Upper lobe of left lung (tissue), 6 donors: ENCODE measurements around the gene SCPEP1. TPM values are rescaled to one million over a fixed set of nuclear protein-coding genes. Genes with fewer than 3 reads are reported as not detected.

ENCODE experiments used
- ATAC-seq, 2 donors: fragments of 200-7000 bp; cut with Tn5 transposase; one replicate each; pipeline ENCODE4 v1.9.1; 2022; ENCODE audit warnings: mild to moderate bottlenecking in 2 of 2, moderate library complexity in 2 of 2; ENCODE audit not compliant: low FRiP score in 2 of 2
- DNase-seq, 2 donors: peaks; one replicate each; pipeline ENCODE4 v3.0.0-alpha.2; 2019 to 2020
- H3K27ac ChIP-seq, 4 donors: fragments of 200-600 bp; sonication (generic); one replicate each; pipeline ENCODE4 v1.5.1; 2016 to 2019
- H3K27me3 ChIP-seq, 4 donors: fragments of 200-600 bp; sonication (generic); one replicate each; pipeline ENCODE4 v1.5.1; 2017 to 2019
- H3K36me3 ChIP-seq, 4 donors: fragments of 200-600 bp; sonication (generic); one replicate each; pipeline ENCODE4 v1.5.1; 2016 to 2019
- H3K4me1 ChIP-seq, 4 donors: fragments of 200-600 bp; sonication (generic); one replicate each; pipeline ENCODE4 v1.5.1; 2018 to 2019
- H3K4me3 ChIP-seq, 4 donors: fragments of 200-600 bp; sonication (generic); one replicate each; pipeline ENCODE4 v1.5.1; 2017 to 2019; ENCODE audit warnings: mild to moderate bottlenecking in 2 of 4, moderate library complexity in 1 of 4
- H3K9me3 ChIP-seq, 4 donors: fragments of 200-600 bp; sonication (generic); one replicate each; pipeline ENCODE4 v1.5.1; 2018 to 2019
- EP300 ChIP-seq, 4 donors: sonication (generic); formaldehyde crosslinking; IDR thresholded peaks; one replicate each; pipeline ENCODE4 v1.5.1; 2017; ENCODE audit warnings: antibody characterized with exemption in 4 of 4, control low read depth in 2 of 4
- POLR2A ChIP-seq, 4 donors: fragments of 450-650 bp; IDR thresholded peaks; one replicate each; pipeline ENCODE4 v1.5.1; 2016 to 2017; ENCODE audit warnings: antibody characterized with exemption in 4 of 4, mild to moderate bottlenecking in 2 of 4
- POLR2AphosphoS5 ChIP-seq, 2 donors: sonication (generic); formaldehyde crosslinking; IDR thresholded peaks; one replicate each; pipeline ENCODE4 v1.5.1; 2017; ENCODE audit warnings: antibody characterized with exemption in 2 of 2
- WGBS, 2 donors: methylation state at CpG; one replicate each; pipeline ENCODE4 v1.1.5; 2017 to 2018; 5-methylcytosine and 5-hydroxymethylcytosine counted together
- total RNA-seq, 6 donors: library from RNA; depleted of rRNA in 4 of 6; stranded (reverse); fragments of >200 nt in 4 of 6; gene quantifications; one replicate each; pipeline versions ENCODE4 v1.1.0 to v1.2.1, GENCODE V29; 2016 to 2021
- TF ChIP-seq, protein P1 (sequence below), 6 experiments: fragments of 450-650 bp in 4 of 6; fragments of 200-600 bp in 2 of 6; sonication (generic) in 2 of 6; IDR thresholded peaks; one replicate each; pipeline ENCODE4 v1.5.1; 2016 to 2019; ENCODE audit warnings: antibody characterized with exemption in 6 of 6
- donor health status: DM: no; HTN: no; CAD: no; lungs with moderate emphysema.
- donor health status: DM: no; HTN: yes; CAD: no; lungs with severe emphysema.

SCPEP1 gene
- total RNA-seq, 6 donors from 2014 or later, result 96.4 to 172 (median 133) TPM

DNA sequence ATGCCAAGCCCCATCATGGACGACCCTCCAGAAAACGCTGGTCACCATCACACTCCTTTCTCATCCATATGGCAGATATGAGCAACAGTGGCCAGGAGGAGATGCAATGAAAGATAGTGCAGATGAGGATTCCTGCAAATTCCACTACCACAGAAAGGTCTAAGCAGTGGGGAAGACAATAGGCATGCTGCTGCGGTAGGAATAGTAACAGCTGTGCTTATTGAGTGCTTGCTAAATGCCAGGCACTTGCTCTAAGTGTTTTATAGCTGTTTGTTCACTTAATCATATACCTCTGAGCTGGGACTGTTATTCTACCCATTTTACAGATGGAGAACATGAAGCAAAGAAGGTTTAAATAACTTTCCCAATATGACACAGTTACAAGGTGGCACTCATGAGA, 60.6 kb downstream of the SCPEP1 start:
- DNase-seq (no peak), ATAC-seq (no peak)
- TF ChIP-seq POLR2A (IDR thresholded peaks at IDR 0.05) (no peak), EP300 (IDR thresholded peaks at IDR 0.05) (no peak), POLR2AphosphoS5 (IDR thresholded peaks at IDR 0.05) (no peak)
- TF ChIP-seq, protein P1, sequence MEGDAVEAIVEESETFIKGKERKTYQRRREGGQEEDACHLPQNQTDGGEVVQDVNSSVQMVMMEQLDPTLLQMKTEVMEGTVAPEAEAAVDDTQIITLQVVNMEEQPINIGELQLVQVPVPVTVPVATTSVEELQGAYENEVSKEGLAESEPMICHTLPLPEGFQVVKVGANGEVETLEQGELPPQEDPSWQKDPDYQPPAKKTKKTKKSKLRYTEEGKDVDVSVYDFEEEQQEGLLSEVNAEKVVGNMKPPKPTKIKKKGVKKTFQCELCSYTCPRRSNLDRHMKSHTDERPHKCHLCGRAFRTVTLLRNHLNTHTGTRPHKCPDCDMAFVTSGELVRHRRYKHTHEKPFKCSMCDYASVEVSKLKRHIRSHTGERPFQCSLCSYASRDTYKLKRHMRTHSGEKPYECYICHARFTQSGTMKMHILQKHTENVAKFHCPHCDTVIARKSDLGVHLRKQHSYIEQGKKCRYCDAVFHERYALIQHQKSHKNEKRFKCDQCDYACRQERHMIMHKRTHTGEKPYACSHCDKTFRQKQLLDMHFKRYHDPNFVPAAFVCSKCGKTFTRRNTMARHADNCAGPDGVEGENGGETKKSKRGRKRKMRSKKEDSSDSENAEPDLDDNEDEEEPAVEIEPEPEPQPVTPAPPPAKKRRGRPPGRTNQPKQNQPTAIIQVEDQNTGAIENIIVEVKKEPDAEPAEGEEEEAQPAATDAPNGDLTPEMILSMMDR (IDR thresholded peaks at IDR 0.05), result no peak
- Histone ChIP-seq H3K4me1 (peaks cover 0 to 26% (median 14%) of the 10 kb centered on the region in 4 donors), H3K27me3 (no peaks in the 10 kb centered on the region), H3K9me3 (no peaks in the 10 kb centered on the region), H3K36me3 (no peaks in the 10 kb centered on the region), H3K4me3 (no peak overlapping the region), H3K27ac (no peak overlapping the region)
- 58 to 67% methylated on average over 3 of the region's 3 CpGs for WGBS, 2 donors

DNA sequence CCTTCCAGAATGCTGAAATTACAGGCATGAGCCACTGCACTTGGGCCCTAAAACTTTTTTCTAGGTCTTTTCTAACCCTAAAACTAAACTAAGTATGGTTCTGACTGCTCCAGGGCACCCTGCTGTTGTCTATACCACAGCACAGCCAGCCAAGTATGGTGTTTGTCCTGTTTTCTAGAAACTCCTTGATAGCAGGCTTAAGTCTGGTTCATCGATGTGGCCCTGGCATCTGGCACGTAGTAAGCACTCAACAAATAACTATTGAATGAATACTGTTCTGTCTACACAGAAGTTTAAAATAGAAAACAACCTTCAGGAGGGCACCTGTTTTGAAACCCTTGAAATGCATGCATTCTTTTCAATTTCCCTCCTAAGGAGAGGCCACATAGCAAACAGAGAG, 62.6 kb downstream of the SCPEP1 start:
- WGBS, 2 donors, result 58 to 81% methylated on average over 2 of the region's 2 CpGs
- H3K4me1 ChIP-seq, result peaks cover 3 to 18% (median 10%) of the 10 kb centered on the region in 4 donors
- no peaks in the 10 kb centered on the region for H3K9me3 ChIP-seq
- H3K36me3 ChIP-seq, result no peaks in the 10 kb centered on the region
- H3K27me3 ChIP-seq, result no peaks in the 10 kb centered on the region
- no peak for ATAC-seq
- no peak for TF ChIP-seq POLR2AphosphoS5 (IDR thresholded peaks at IDR 0.05)
- TF ChIP-seq POLR2A (IDR thresholded peaks at IDR 0.05), result no peak
- no peak for TF ChIP-seq EP300 (IDR thresholded peaks at IDR 0.05)
- TF ChIP-seq, protein P1 (IDR thresholded peaks at IDR 0.05), result no peak
- no peak for DNase-seq
- no peak overlapping the region for H3K4me3 ChIP-seq
- H3K27ac ChIP-seq, result no peak overlapping the region

DNA sequence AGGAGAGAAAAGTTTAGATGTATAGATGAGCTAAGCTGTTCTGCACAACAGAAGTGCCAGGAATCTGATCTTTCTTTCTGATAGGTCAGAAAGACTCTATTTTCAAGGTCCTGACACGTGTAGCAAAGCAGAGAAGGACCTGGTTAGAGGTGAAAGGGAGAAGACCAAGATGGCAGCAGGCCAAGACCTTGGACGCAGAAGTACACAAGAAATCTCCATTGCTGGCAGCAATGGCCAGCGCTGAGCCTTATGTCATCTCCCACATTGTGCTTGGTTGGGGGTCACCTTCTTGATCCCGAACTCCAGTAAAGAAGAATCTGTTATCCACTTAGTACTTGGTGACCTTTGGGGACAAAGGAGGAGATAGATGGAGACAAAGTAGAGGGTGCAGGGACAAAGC, 65.3 kb downstream of the SCPEP1 start:
- 81 to 88% methylated on average over 4 of the region's 4 CpGs for WGBS, 2 donors
- H3K36me3 ChIP-seq, result no peaks in the 10 kb centered on the region

DNA sequence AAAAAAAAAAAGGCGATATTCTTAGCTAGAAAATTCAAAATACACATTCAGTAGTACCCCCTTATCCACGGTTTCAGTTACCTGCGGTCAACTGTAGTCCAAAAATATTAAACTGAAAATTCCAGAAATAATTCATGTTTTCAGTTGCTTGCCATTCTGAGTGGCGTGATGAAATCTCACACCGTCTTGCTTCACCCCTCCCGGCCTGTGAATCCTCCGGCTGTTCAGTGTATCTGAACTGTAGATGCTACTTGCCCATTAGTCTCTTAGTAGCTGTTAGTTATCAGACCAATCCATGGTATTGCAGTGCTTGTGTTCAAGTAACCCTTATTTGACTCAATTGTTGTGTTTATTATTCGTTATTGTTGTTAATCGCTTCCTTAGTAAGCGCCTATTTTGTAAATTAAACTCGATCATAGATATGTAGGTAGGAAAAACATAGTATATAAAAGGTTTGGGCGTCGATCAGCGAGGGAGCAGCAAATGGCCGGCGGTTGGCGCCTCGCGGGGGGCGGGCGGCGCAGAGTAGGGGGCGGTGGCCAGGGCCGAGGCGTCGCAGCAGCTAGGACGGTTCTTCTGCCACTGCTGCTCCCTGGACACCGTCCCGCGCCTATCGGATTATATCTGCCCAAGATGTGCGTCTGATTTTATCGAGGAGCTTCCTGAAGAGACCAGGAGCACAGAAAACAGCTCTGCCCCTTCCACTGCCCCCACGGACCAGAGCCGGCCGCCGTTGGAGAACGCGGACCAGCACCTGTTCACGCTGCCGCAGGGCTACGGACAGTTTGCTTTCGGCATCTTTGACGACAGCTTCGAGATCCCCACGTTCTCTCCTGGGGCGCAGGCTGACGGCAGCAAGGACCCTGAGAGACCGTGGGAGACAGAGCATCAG, 67.3 kb downstream of the SCPEP1 start:
- peak overlapping the region in 3 of 4 donors; percentile 27 to 43 (median 37) for H3K4me3 ChIP-seq
- peak overlapping the region in 1 of 4 donors; percentile 56 for H3K27ac ChIP-seq
- H3K27me3 ChIP-seq, result peaks cover 0 to 2% (median 0%) of the 10 kb centered on the region in 4 donors
- no peak for TF ChIP-seq POLR2A (IDR thresholded peaks at IDR 0.05)
- TF ChIP-seq, protein P1 (IDR thresholded peaks at IDR 0.05), result no peak
- no peak for TF ChIP-seq POLR2AphosphoS5 (IDR thresholded peaks at IDR 0.05)
- TF ChIP-seq EP300 (IDR thresholded peaks at IDR 0.05), result no peak
- ATAC-seq (peak; percentile 21 to 34), DNase-seq (peak in 1 of 2 donors; percentile 84)
- H3K9me3 ChIP-seq, result no peaks in the 10 kb centered on the region
- H3K36me3 ChIP-seq, result no peaks in the 10 kb centered on the region
- peaks cover 12 to 16% (median 14%) of the 10 kb centered on the region in 4 donors for H3K4me1 ChIP-seq
- WGBS, 2 donors, result 37 to 40% methylated on average over 34 to 48 of the region's 49 CpGs

More for the DNA sequence above, 65.3 kb downstream of the SCPEP1 start:
- peaks cover 12 to 16% (median 14%) of the 10 kb centered on the region in 4 donors for H3K4me1 ChIP-seq
- ATAC-seq (no peak), DNase-seq (no peak)
- H3K9me3 ChIP-seq, result no peaks in the 10 kb centered on the region
- H3K27me3 ChIP-seq, result peaks cover 0 to 2% (median 0%) of the 10 kb centered on the region in 4 donors
- TF ChIP-seq POLR2A (IDR thresholded peaks at IDR 0.05) (no peak), EP300 (IDR thresholded peaks at IDR 0.05) (no peak), POLR2AphosphoS5 (IDR thresholded peaks at IDR 0.05) (no peak)
- TF ChIP-seq, protein P1 (IDR thresholded peaks at IDR 0.05), result no peak
- no peak overlapping the region for H3K4me3 ChIP-seq
- H3K27ac ChIP-seq, result no peak overlapping the region
